Neural cell (in vitro differentiated cells): ENCODE data around the gene TRAPPC4. TPM values are rescaled to one million over a fixed set of nuclear protein-coding genes. Genes with fewer than 3 reads are reported as not detected.

Experiments
- H2AFZ ChIP-seq: fragments of 200-600, 300-800 bp; sonication (generic), shearing (Covaris generic); 2 replicates; pipeline ENCODE4 v1.6.0; 2014; ENCODE audit warnings: low read depth, mild to moderate bottlenecking, antibody characterized with exemption, low read length, moderate library complexity
- H3F3A ChIP-seq: fragments of 200-600 bp; shearing (Covaris generic); 2 replicates; pipeline ENCODE4 v1.6.1; 2016; ENCODE audit warnings: mild to moderate bottlenecking, moderate library complexity, mixed read lengths, antibody characterized with exemption, low read length; ENCODE audit not compliant: insufficient read depth, poor library complexity, severe bottlenecking
- H3K27ac ChIP-seq: fragments of 200-600, 300-800 bp; sonication (generic), shearing (Covaris generic); 2 replicates; pipeline ENCODE4 v1.5.1; 2014; ENCODE audit warnings: mild to moderate bottlenecking, low read length, moderate library complexity
- H3K27me3 ChIP-seq: fragments of 300-800, 200-600 bp; sonication (generic), shearing (Covaris generic); 2 replicates; pipeline ENCODE4 v1.6.0; 2014; ENCODE audit warnings: mild to moderate bottlenecking, low read depth, low read length, moderate library complexity; ENCODE audit not compliant: insufficient read depth
- H3K36me3 ChIP-seq: fragments of 300-800, 200-600 bp; sonication (generic), shearing (Covaris generic); 2 replicates; pipeline ENCODE4 v1.5.1; 2014; ENCODE audit warnings: mild to moderate bottlenecking, antibody characterized with exemption, low read length, moderate library complexity; ENCODE audit not compliant: insufficient read depth
- H3K4me2 ChIP-seq: fragments of 300-800, 200-600 bp; sonication (generic), shearing (Covaris generic); 2 replicates; pipeline ENCODE4 v1.6.0; 2014; ENCODE audit warnings: mild to moderate bottlenecking, low read length
- H3K4me3 ChIP-seq: fragments of 300-800, 200-600 bp; sonication (generic), shearing (Covaris generic); 2 replicates; pipeline ENCODE4 v1.5.1; 2014; ENCODE audit warnings: mild to moderate bottlenecking, low read length, moderate library complexity
- H3K79me2 ChIP-seq: fragments of 200-600 bp; shearing (Covaris generic); replicated peaks from 2 replicates; pipeline ENCODE4 v1.6.0; 2014; ENCODE audit warnings: mild to moderate bottlenecking, low read length, moderate library complexity; ENCODE audit not compliant: insufficient read depth
- H3K9ac ChIP-seq: fragments of 300-800, 200-600 bp; sonication (generic), shearing (Covaris generic); 2 replicates; pipeline ENCODE4 v1.6.1; 2016; ENCODE audit warnings: mild to moderate bottlenecking, low read length, mixed read lengths
- H3K9me2 ChIP-seq: fragments of 200-600 bp; shearing (Covaris generic); 2 replicates; pipeline ENCODE4 v1.6.1; 2016; ENCODE audit warnings: mild to moderate bottlenecking, low read length, mixed read lengths; ENCODE audit not compliant: insufficient read depth
- H3K9me3 ChIP-seq: fragments of 200-600, 300-800 bp; sonication (generic), shearing (Covaris generic); 2 replicates; pipeline ENCODE4 v1.6.1; 2016; ENCODE audit warnings: mild to moderate bottlenecking, mixed run types, low read length, moderate library complexity, mixed read lengths
- H4K20me1 ChIP-seq: fragments of 200-600 bp; shearing (Covaris generic); 2 replicates; pipeline ENCODE4 v1.6.1; 2016; ENCODE audit warnings: mild to moderate bottlenecking, mixed run types; ENCODE audit not compliant: insufficient read depth
- EP300 ChIP-seq: fragments of 450-650 bp; conservative IDR thresholded peaks from 2 replicates; pipeline ENCODE4 v1.6.1; 2014; ENCODE audit warnings: antibody characterized with exemption, mild to moderate bottlenecking, moderate library complexity; ENCODE audit not compliant: poor library complexity, severe bottlenecking
- EZH2 ChIP-seq: fragments of 200-600, 300-800 bp; shearing (Covaris generic), sonication (generic); IDR thresholded peaks from 2 replicates; pipeline ENCODE4 v1.6.1; 2014; ENCODE audit warnings: antibody characterized with exemption, low read length, borderline replicate concordance, mild to moderate bottlenecking; ENCODE audit not compliant: insufficient read depth, poor library complexity, severe bottlenecking
- MXI1 ChIP-seq: fragments of 450-650 bp; conservative IDR thresholded peaks from 2 replicates; pipeline ENCODE4 v1.6.1; 2014; ENCODE audit warnings: antibody characterized with exemption, mild to moderate bottlenecking; ENCODE audit not compliant: poor library complexity, severe bottlenecking
- POLR2AphosphoS5 ChIP-seq: IDR thresholded peaks from 2 replicates; pipeline ENCODE4 v1.6.1; 2012
- RAD21 ChIP-seq: fragments of 450-650 bp; conservative IDR thresholded peaks from 2 replicates; pipeline ENCODE4 v1.6.1; 2014; ENCODE audit warnings: antibody characterized with exemption, mild to moderate bottlenecking, moderate library complexity
- SMC3 ChIP-seq: fragments of 450-650 bp; conservative IDR thresholded peaks from 2 replicates; pipeline ENCODE4 v1.6.1; 2014; ENCODE audit warnings: antibody characterized with exemption, mild to moderate bottlenecking, moderate library complexity; ENCODE audit not compliant: poor library complexity
- TAF1 ChIP-seq: IDR thresholded peaks from 2 replicates; pipeline ENCODE4 v1.6.1; 2012; ENCODE audit warnings: low read depth
- polyA plus RNA-seq: library from polyadenylated mRNA; depleted of rRNA; stranded (reverse); fragments of >200 nt; gene quantifications from 2 replicates; pipeline ENCODE4 v1.2.3, GENCODE V29; 2014
- TF ChIP-seq, protein P1 (sequence below): IDR thresholded peaks from 2 replicates; pipeline ENCODE4 v1.6.1; 2012; ENCODE audit warnings: borderline replicate concordance
- TF ChIP-seq, protein P2 (sequence below): fragments of 450-650 bp; IDR thresholded peaks from 2 replicates; pipeline ENCODE4 v1.5.1; 2014; ENCODE audit warnings: antibody characterized with exemption, mild to moderate bottlenecking, moderate library complexity; ENCODE audit not compliant: poor library complexity, severe bottlenecking

The TRAPPC4 gene
- polyA plus RNA-seq, 1 donor from 2014 or later, result 276 TPM

DNA sequence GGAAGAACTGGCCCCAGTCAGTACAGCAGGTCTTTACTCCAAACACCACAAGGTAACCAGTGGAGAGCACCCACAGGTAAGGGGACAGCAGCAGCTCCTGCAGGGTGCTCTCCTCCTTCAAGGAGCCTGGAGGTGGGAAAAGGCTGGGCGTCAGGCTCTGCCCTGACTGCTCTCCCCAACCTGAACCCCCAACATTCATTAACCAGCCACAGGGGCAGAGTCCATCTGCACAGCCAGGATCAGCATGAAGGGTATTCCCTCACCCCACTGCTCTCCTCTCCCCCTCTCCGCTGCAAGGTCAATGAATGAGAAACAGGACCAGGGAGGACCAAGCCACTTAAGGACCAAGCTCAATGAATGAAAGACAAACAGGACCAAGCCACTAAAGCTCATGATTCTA, 8.4 kb downstream of the TRAPPC4 start:
- TF ChIP-seq SMC3, result no peak
- TF ChIP-seq TAF1, result no peak
- TF ChIP-seq MXI1, result no peak
- H3K9ac ChIP-seq, result no peak overlapping the region
- no peak overlapping the region for H2AFZ ChIP-seq
- H3K27ac ChIP-seq, result no peak overlapping the region
- peaks cover 9% of the 10 kb centered on the region for H3K79me2 ChIP-seq
- no peaks in the 10 kb centered on the region for H3K36me3 ChIP-seq
- H3F3A ChIP-seq, result no peaks in the 10 kb centered on the region
- H4K20me1 ChIP-seq, result no peaks in the 10 kb centered on the region
- H3K9me3 ChIP-seq, result no peaks in the 10 kb centered on the region
- no peaks in the 10 kb centered on the region for H3K9me2 ChIP-seq
- H3K4me3 ChIP-seq, result no peak overlapping the region
- no peaks in the 10 kb centered on the region for H3K27me3 ChIP-seq
- no peak overlapping the region for H3K4me2 ChIP-seq

GRCh38 chr11:119027561-119028345, 9.2 kb downstream of the TRAPPC4 start:
- H3K36me3 ChIP-seq, result no peaks in the 10 kb centered on the region
- H3K9me3 ChIP-seq, result no peaks in the 10 kb centered on the region
- no peaks in the 10 kb centered on the region for H4K20me1 ChIP-seq
- H3F3A ChIP-seq, result no peaks in the 10 kb centered on the region
- no peak overlapping the region for H3K4me2 ChIP-seq
- no peaks in the 10 kb centered on the region for H3K27me3 ChIP-seq
- peaks cover 9% of the 10 kb centered on the region for H3K79me2 ChIP-seq
- no peak overlapping the region for H3K4me3 ChIP-seq
- no peak overlapping the region for H3K27ac ChIP-seq
- H2AFZ ChIP-seq, result no peak overlapping the region
- H3K9ac ChIP-seq, result no peak overlapping the region
- H3K9me2 ChIP-seq, result no peaks in the 10 kb centered on the region
- TF ChIP-seq TAF1, result no peak
- TF ChIP-seq, protein P1, sequence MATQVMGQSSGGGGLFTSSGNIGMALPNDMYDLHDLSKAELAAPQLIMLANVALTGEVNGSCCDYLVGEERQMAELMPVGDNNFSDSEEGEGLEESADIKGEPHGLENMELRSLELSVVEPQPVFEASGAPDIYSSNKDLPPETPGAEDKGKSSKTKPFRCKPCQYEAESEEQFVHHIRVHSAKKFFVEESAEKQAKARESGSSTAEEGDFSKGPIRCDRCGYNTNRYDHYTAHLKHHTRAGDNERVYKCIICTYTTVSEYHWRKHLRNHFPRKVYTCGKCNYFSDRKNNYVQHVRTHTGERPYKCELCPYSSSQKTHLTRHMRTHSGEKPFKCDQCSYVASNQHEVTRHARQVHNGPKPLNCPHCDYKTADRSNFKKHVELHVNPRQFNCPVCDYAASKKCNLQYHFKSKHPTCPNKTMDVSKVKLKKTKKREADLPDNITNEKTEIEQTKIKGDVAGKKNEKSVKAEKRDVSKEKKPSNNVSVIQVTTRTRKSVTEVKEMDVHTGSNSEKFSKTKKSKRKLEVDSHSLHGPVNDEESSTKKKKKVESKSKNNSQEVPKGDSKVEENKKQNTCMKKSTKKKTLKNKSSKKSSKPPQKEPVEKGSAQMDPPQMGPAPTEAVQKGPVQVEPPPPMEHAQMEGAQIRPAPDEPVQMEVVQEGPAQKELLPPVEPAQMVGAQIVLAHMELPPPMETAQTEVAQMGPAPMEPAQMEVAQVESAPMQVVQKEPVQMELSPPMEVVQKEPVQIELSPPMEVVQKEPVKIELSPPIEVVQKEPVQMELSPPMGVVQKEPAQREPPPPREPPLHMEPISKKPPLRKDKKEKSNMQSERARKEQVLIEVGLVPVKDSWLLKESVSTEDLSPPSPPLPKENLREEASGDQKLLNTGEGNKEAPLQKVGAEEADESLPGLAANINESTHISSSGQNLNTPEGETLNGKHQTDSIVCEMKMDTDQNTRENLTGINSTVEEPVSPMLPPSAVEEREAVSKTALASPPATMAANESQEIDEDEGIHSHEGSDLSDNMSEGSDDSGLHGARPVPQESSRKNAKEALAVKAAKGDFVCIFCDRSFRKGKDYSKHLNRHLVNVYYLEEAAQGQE, result no peak
- TF ChIP-seq, protein P2, sequence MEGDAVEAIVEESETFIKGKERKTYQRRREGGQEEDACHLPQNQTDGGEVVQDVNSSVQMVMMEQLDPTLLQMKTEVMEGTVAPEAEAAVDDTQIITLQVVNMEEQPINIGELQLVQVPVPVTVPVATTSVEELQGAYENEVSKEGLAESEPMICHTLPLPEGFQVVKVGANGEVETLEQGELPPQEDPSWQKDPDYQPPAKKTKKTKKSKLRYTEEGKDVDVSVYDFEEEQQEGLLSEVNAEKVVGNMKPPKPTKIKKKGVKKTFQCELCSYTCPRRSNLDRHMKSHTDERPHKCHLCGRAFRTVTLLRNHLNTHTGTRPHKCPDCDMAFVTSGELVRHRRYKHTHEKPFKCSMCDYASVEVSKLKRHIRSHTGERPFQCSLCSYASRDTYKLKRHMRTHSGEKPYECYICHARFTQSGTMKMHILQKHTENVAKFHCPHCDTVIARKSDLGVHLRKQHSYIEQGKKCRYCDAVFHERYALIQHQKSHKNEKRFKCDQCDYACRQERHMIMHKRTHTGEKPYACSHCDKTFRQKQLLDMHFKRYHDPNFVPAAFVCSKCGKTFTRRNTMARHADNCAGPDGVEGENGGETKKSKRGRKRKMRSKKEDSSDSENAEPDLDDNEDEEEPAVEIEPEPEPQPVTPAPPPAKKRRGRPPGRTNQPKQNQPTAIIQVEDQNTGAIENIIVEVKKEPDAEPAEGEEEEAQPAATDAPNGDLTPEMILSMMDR, result no peak
- TF ChIP-seq SMC3, result no peak
- TF ChIP-seq POLR2AphosphoS5, result no peak
- no peak for TF ChIP-seq EP300
- TF ChIP-seq RAD21, result no peak
- no peak for TF ChIP-seq MXI1
- TF ChIP-seq EZH2, result no peak
